Measurements from ENCODE around the gene DHRS7C.
"Not testable (repeated sequence)": the region's sequence is repeated elsewhere in the genome, so short reads cannot be mapped to it uniquely, and the experiment has no call there.

The DHRS7C gene

DNA sequence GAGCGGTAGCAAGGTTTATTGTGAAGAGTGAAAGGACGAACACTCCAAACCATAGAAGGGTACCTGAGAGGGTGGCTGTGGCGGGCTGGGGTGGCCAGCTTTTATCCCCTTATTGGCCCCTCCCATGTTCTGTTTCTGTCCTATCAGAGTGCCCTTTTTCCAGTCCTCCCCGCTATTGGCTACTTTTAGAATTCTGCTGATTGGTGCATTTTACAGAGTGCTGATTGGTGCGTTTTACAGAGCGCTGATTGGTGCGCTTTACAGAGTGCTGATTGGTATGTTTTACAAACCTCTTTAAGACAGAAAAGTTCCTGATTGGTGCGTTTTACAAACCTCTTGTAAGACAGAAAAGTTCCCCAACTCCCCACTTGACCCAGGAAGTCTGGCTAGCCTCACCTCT lies 18.0 kb upstream of the DHRS7C start:
- DNase-seq, result no peak

DNA sequence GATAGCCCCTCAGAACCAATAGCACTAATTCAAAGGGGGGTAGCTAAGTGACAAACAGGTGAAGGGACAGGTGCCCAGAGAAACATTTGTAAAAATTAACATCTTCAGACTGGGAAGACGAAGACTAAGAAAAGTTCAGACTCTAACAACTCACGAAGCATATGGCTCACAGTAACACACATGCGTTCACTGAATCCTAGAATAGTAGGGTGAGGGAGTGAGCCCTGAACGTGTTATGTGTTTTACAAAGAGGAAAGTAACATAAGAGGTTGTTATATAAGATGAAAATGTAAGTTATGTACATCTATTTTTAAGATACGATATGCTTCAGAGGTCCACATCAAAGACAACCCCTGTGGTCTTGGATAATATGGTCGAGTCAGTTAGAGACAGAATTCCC lies 15.3 kb upstream of the DHRS7C start:
- no peak for DNase-seq

- no peak for DNase-seq
Observed at GRCh38 chr17:9805769-9806168, 14.4 kb upstream of the DHRS7C start.

GRCh38 chr17:9802697-9803096 lies 11.3 kb upstream of the DHRS7C start:
- no peak for DNase-seq

DNA sequence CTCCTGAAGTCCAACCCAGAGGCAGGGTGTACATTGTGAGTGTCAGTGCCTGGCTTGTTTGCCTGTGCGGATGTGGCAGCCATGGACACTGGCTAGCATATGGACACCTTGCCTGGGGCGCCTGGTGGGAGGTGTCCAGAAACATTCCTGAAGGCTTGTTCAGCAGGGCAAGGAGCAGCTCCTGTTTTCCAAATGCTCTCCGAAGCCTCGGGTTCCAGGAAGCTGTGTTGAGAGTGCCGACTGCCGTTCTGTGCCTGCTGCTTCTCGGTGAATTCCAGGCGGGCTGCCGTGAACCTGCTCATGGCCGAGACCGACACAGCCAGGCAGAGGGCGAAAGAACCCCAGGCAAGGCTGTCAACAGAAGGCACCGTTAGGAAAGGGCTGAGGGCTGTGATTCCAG lies 10.9 kb upstream of the DHRS7C start:
- DNase-seq, result no peak

- no peak for DNase-seq
Observed at GRCh38 chr17:9801505-9801904, 10.1 kb upstream of the DHRS7C start.

DNA sequence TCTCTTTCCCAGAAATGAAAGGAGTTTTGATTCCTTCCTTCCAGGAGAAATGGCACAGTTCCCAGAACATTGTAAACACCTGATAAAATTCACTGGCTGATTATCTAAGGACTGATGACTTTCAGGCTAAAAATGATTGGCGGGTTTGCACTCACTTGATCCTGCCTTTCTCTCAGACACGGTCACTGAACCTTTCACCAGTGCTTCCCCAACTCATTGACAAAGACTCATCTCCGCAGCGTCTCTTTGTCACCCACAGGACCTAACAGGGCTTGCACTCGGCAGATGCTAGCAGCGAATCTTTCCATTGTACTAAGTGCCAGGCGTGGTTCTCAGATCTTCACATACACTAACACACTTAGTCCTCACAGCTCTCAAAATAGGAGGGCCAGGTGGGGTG lies 7.3 kb upstream of the DHRS7C start:
- no peak for DNase-seq

DNA sequence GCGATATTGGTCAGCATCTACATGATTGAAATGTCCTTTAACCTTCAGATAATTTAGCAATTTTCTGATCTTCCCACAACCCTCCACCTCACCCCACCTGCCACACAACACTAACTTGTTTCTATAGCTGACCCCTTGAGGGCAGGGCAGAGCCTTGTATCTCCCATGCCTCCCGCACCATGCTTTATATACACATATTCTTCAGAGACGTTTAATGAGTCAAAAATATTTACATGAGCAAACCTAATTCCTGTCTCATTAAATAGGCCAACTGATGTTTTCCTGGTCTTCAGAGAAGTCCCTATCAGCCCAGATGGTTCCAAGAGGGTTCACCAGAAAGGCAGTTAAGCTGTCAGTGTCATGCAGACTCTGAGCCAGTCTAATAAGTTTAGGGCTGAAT lies 6.6 kb upstream of the DHRS7C start:
- no peak for DNase-seq

DNA sequence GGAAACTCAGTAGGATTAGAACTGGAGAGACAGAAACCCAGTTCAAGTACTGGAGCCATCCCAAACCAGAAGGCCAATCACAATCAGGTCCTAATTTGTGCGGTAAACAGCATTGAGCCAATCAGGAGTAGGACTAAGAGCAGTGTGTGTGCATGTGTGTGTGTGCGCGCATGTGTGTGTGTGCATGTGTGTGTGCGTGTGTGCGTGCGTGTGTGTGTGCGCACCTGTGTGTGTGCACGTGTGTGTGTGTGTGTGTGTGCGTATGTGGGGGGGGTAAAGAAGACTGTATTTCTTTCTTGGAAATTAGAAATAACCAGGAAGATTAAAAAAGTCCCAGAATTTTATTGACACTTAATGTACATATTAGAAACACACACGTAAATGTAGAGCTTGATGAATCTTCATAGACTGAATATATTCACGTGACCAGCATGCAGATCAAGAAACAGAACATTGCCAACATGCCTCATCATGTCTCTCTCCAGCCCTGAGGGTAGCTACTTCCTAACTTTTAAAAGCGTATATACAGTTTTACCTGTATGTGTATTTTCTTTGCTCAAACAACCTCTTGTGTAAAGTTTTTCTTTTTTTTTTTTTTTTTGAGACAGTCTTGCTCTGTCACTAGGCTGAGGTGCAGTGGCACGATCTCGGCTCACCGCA lies 919 bp upstream of the DHRS7C start:
- no peak for DNase-seq

DNA sequence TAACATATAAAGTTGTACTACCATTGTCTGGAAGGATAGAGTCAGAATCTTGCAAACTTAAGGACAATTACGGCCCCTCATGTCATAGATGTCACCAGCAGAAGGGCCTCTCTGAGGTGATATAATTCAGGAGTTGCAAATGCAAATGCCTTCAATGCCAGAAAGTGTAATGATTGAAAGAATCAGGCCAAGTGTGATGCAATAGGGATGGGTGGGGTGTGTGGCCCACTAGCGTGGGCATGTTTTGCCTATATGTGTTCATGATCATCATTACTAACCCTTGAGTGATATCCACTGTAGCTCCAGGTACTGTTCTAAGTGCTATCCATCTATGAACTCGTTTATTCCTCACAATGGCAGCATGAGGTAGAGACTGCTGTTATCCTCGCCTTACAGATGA lies 1.1 kb downstream of the DHRS7C start:
- DNase-seq, result no peak

DNA sequence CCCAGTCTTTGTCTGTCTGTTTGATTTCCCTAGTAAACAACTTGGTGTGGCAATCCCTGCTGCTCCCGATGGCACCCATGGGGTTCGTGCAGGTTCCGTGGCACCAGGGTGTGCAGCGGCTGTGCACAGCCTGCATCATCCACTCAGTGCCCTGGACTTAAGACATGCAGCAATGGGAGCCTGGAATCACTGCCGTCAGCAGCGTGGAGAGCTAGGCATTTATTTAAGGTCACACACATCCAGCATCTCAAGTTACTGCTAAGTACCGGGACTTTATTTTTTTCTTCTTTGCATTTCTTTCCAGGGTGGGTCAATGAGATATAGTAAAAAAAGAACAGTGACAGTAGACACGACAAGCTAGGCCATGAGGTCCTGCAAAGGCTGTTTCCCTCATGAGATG lies 2.8 kb downstream of the DHRS7C start:
- no peak for DNase-seq

DNA sequence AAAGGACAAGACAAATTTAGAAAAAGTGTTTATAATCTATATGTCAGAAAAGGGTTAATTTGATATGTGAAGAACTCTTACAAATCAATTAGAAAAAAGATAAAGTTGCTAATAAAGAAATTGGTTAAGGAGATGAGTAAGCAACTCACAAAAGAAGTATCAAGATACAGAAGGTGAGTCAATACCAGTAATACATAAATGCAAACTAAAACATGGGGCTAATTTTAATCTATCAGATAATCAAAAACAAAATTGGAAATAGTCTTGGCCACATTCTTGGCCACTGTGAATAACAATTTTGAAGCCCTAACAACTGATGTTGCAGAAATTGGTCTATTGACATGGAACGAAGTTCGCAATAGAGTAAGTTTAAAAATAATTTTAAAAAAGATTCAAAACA lies 6.8 kb downstream of the DHRS7C start:
- no peak for DNase-seq

DNA sequence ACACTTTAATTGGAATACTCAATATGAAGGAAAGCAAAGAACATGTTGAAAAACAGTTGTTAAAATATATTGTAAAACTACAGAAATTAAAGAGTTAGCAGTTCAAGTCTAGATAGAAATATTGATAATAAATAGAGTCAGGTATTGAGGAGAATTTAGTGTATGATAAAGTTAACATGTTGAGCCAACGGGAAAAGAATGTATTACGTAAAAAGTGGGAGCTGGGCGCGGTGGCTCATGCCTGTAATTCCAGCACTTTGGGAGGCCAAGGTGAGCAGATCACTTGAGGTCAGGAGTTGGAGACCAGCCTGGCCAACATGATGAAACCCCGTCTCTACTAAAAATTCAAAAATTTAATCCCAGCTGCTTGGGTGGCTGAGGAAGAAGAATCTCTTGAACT lies 7.9 kb downstream of the DHRS7C start:
- DNase-seq, result not testable (repeated sequence)

DNA sequence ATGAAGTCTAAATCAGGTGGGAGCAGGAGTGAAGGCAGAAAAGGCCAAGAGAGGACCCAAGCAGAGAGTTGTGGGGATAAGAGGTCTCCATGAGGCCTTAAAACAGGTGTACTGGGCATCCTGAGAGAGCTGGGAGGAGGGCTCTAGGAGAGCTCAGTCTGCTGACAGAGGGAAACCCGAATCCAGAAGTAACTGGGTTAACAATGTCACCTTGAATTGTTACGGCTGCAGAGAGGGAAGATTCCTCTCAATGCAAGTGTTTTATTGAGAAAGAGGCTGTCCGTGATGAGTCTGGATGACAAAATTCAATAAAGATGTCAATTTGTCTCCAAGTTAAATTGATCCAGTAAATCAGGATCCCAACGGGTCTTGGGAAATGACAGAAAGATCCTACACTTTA lies 8.3 kb downstream of the DHRS7C start:
- no peak for DNase-seq

- no peak for DNase-seq
Observed at GRCh38 chr17:9780552-9780951, 10.8 kb downstream of the DHRS7C start.

DNA sequence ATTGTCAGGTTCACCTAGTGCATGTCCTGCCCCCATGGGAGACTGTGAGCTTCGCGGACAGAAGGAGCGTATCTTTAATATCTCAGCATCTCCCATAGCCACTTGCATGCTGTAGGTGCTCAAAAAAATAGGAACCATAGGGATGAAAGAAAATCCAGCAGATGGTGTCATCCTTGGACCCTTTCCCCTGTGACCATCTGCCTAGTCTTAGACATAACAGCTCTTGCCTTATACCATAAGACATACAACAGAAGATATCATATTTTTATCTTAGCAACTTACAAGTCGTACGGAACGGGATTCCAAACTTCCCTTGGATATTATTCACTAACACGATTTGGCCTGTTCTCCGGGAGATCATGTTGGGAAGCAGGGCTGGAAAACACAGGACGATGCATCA lies 14.5 kb downstream of the DHRS7C start:
- no peak for DNase-seq

DNA sequence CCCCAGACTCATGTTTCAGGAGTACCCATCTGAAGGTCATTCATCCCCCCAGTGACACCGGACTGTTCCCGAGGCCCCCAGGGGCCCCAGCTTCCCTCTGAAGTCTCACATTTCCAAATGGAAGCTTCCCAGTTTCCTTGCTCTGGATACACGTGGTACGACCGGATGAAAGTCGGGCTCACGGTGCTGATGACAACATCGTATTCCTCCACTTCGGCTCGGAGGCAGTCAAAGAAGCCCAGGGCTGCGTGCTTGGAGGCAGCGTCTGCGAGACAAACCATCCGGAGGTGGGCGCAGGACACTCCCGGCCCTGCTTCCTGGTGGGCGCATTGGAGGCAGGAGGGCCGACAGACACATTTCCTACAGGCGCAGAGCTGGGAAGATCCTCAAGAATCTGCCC lies 18.7 kb downstream of the DHRS7C start:
- no peak for DNase-seq

GRCh38 chr17:9771465-9771864 lies 19.9 kb downstream of the DHRS7C start:
- no peak for DNase-seq

DNA sequence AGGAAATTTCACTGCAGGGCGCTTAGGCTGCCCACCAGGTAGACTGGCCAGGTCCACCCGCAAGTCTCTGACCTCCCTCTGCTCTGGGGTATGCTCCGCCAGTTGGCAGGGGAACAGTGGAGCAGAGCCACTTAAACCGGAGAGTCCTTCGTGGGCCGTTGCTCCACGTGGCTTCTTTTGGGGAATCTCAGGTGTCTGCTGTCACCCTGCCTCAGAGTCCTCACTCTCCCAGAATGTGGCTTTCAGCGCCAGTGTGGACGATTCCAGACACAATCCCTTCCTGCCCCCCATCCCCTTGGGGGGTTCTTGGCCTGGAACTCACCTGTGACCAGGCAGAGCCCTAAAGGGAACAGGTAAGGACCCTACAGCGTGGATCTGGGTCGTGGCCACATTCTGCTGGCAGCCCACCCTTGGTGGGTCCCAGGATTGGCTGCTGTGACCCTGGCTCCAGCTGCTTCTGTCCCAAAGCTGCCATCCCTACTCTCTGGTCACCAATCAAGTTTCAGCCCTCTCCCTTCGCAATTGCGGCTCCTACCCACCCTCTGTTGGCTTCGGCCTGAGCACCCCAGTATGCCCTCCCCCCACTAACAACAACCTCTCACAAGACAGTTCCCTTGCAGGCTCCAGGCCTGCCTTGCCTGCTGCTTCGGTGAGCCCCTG lies 22.2 kb downstream of the DHRS7C start:
- DNase-seq, result no peak

DNA sequence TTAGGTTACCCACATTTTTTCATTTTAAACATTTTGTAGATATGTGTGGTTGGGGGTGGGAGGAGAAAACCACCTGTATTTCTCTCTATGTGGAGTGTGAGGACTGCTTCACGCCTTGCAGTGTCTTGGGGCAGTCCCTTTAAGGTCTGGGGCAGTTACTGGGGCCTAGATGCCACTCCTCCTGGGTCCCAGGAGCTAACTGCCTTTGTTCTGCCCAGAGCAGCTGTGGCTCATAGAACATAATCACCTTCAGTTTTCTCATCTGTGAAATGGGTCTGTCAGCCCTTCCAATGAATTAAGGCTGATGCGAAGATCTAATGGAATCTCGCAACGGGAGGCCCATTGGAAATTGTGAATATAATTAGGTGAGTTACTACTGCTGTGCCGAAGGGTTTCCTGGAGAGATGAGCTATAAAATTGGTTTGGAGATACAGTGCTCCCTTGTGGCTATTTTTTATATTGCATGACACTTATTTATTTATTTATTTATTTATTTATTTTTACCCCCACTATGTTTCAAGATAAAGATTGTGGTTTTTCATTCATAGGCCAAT lies 22.9 kb downstream of the DHRS7C start:
- DNase-seq, result no peak

DNA sequence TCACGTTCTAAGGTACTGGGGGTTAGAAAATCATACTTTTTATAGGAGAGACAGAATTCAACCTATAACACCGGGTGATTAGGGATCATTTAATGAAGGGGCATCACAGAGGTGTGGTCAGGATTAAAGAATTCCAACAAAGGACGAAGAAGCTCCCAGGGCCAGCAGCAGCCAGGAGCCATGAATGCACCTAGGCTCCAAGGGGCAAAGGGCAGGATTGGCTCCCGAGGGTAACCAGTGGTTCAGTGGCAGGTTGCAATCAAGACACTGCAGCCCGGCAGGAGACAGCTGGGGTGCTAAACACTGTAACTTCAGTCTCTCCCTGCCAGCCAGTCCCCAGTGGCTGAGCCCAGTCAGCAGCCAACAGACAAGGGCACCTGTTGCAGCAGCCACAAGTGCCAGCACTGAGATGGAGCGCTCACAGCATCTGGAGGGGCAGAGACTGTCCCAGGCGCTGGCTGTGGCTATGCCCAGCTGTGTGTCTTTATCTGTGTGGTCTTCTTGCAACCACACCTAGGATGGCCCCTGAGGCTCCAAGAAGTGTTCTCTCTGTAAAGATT lies 23.9 kb downstream of the DHRS7C start:
- DNase-seq, result no peak

DNA sequence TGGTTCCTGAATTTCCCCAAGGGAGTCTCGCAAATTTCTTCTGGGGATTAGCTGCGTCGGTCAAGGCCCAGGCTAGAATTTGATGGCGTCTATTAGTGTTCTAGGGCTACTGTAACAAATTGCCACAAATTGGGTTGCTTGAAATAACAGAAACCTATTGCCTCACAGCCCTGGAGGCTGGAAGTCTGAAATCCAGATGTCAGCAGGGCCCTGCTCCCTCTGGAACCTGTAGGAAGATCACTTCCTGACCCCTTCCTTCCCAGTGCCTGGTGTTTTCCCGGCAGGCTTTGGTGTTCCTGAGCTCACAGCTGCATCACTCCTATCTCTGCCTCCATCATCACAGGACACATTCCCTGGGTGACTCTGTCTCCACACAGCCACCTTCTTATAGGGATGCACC lies 24.4 kb downstream of the DHRS7C start:
- DNase-seq, result no peak

DNA sequence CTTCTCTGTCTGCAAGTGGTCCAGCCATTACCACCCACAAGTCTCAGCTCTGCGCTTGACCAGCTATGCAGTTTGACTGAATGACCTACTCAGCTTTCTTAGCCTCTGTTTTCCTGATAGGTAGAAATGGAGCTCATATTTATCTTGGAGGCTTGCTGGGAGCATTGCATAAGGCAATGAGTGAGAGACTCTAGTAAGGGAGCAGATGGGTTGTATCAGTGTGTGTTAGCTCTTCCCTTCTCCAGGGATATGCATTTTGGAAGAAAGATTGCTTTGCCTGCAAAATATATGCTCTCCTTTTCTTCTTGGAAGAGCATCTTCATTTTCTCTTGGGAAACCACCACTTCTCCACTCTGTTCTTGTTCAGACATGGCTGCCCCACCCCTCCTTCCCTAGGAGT lies 26.1 kb downstream of the DHRS7C start:
- no peak for DNase-seq

DNA sequence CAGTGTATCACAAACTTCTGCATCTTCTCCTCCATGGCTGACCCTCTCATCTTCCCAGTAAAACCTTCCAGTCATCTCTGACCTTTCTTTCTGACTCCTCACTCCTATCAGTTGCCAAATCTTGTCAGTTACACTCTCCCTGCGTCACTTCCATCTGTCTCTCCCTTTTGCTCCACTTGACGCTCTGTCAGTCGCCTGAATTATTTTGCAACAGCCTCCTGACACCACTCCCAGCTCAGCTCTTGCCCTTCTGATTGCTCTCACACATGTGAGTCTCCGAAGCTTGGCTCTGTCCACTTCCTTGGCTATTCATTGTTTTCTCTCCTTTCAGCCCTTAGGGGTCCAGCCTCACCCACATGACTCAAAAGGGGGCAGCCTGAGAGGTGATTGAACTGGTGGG lies 27.7 kb downstream of the DHRS7C start:
- no peak for DNase-seq
